Nephron progenitor cell (in vitro differentiated cells): ENCODE results near the gene ANKS1B.

Experiments used
- DNase-seq: peaks from one replicate; pipeline ENCODE4 v3.0.0; 2021
- H3K27ac Mint-ChIP-seq: 2 replicates; pipeline ENCODE4 v1.8.0; 2021; ENCODE audit warnings: mild to moderate bottlenecking, moderate library complexity, mixed read lengths
- H3K27me3 Mint-ChIP-seq: 2 replicates; pipeline ENCODE4 v1.8.0; 2021; ENCODE audit warnings: mild to moderate bottlenecking, low read depth, mixed read lengths; ENCODE audit not compliant: poor library complexity
- H3K36me3 Mint-ChIP-seq: 2 replicates; pipeline ENCODE4 v1.8.0; 2021; ENCODE audit warnings: low read depth, mixed read lengths
- H3K4me1 Mint-ChIP-seq: 2 replicates; pipeline ENCODE4 v1.8.0; 2021; ENCODE audit warnings: mixed read lengths
- H3K4me3 Mint-ChIP-seq: 2 replicates; pipeline ENCODE4 v1.8.0; 2021; ENCODE audit warnings: mild to moderate bottlenecking, moderate library complexity, mixed read lengths
- H3K9me3 Mint-ChIP-seq: 2 replicates; pipeline ENCODE4 v1.8.0; 2021; ENCODE audit warnings: mild to moderate bottlenecking, moderate library complexity, mixed read lengths
- TF ChIP-seq, protein P1 (sequence below): fragments of 200-600 bp; sonication (generic); IDR thresholded peaks from 2 replicates; pipeline ENCODE4 v1.5.0; 2021; ENCODE audit warnings: antibody characterized with exemption

ANKS1B gene

DNA sequence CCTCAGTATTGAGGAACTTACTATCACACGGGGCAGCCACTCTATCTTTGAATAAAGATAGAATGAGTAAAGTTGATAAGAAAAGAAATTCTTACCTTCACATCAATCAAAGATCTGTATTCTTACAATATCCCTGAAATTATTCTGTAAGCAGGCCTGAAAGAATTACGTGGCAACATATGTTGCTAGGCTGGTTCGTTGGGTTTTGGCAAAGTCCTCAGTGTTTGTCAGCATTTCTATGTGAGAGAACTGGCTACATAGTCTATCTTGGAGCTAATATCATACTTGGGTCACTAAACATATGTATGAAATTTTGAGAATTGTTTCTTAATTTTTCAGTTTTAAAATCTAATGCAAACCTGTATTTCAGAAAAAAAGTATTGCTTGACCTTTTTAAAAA lies 749.4 kb downstream of the ANKS1B start:
- DNase-seq = no peak
- Mint-ChIP-seq H3K4me1 (peaks cover 21% of the 10 kb centered on the region), H3K27me3 (no peaks in the 10 kb centered on the region), H3K9me3 (peaks cover 36% of the 10 kb centered on the region), H3K4me3 (no peak overlapping the region), H3K36me3 (peaks cover 17% of the 10 kb centered on the region), H3K27ac (no peak overlapping the region)
- TF ChIP-seq, protein P1, sequence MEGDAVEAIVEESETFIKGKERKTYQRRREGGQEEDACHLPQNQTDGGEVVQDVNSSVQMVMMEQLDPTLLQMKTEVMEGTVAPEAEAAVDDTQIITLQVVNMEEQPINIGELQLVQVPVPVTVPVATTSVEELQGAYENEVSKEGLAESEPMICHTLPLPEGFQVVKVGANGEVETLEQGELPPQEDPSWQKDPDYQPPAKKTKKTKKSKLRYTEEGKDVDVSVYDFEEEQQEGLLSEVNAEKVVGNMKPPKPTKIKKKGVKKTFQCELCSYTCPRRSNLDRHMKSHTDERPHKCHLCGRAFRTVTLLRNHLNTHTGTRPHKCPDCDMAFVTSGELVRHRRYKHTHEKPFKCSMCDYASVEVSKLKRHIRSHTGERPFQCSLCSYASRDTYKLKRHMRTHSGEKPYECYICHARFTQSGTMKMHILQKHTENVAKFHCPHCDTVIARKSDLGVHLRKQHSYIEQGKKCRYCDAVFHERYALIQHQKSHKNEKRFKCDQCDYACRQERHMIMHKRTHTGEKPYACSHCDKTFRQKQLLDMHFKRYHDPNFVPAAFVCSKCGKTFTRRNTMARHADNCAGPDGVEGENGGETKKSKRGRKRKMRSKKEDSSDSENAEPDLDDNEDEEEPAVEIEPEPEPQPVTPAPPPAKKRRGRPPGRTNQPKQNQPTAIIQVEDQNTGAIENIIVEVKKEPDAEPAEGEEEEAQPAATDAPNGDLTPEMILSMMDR = no peak

DNA sequence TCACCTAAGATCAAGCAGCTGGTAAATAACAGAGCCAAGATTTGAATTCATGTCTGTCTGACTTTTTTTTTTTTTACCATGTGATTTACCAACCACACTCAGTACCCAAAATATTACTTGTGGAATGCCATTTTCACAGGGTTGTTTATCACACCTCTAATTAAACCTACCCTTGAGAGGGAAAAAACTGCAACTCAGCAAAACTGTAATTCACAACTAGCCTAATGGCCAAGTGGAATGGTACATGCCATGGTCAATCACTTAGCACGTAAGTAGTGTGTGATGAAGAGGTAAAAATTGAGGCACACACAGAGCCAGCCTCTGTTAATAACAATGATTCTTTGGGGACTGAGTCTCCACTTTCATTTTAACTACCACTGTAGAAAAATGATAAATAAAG lies 750.0 kb downstream of the ANKS1B start:
- no peak for DNase-seq
- H3K27ac Mint-ChIP-seq = no peak overlapping the region
- H3K4me1 Mint-ChIP-seq = peaks cover 21% of the 10 kb centered on the region
- H3K4me3 Mint-ChIP-seq = no peak overlapping the region
- peaks cover 29% of the 10 kb centered on the region for H3K9me3 Mint-ChIP-seq
- peaks cover 17% of the 10 kb centered on the region for H3K36me3 Mint-ChIP-seq
- H3K27me3 Mint-ChIP-seq = no peaks in the 10 kb centered on the region
- TF ChIP-seq, protein P1 = no peak

DNA sequence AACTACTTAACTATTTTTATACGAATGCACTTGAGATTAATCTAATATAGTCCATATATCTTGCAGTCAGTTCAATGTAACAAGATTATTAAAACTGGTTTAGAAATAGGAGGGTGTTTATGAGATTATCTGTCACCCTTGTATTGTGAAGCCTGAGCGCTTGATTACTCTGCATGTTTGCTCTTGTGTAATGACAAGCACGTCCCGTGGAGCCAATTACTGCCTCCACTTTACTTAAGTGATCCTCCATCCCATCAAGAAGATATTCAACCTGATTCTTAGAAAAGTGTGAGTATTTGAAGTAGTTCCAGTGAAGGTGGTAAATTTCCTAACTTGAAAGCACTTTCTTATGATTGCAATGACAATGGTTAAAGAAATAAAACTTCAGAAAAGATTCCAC lies 752.4 kb downstream of the ANKS1B start:
- no peak for DNase-seq
- no peak overlapping the region for H3K4me3 Mint-ChIP-seq
- no peak overlapping the region for H3K27ac Mint-ChIP-seq
- peaks cover 9% of the 10 kb centered on the region for H3K36me3 Mint-ChIP-seq
- TF ChIP-seq, protein P1 = no peak
- peaks cover 4% of the 10 kb centered on the region for H3K4me1 Mint-ChIP-seq
- peaks cover 11% of the 10 kb centered on the region for H3K9me3 Mint-ChIP-seq
- H3K27me3 Mint-ChIP-seq = no peaks in the 10 kb centered on the region

DNA sequence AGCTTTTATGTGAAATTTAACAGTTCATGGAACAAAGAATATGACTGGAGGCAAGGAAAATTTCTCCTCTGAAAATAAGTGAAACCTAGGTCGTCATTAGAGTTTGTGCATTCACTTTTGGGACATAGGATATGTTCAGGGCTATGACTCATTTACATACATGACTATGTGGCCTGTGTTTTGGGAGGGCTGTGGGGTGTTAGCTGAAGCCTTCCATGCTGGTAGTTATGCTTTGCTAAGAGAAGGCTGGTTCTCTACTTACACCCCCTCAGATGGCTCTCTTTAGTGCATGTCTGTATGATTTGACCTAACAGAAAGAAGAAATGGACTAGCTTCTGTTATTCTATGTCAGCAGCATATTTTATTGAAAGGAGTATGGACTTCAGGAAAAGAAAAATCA lies 753.7 kb downstream of the ANKS1B start:
- Mint-ChIP-seq H3K36me3 (peaks cover under 1% of the 10 kb centered on the region), H3K4me1 (peaks cover 4% of the 10 kb centered on the region)

DNA sequence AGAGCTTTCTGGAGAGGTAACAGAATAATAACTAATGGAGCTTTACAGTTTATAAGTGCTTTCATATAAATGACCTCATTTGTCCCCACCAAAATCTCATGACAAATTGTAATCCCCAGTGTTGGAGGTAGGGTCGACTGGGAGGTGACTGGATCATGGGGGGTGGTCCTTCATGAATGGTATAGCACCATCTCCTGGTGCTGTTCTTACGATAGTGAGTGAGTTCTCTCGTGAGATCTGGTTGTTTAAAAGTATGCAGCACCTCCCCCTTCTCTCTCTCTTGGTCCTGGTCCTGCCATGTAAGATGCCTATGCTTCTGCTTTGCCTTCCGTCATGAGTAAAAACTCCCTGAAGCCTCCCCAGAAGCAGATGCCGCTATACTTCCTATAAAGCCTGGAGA lies 760.5 kb downstream of the ANKS1B start:
- Mint-ChIP-seq H3K9me3 (no peaks in the 10 kb centered on the region), H3K36me3 (no peaks in the 10 kb centered on the region), H3K4me1 (no peaks in the 10 kb centered on the region), H3K27me3 (no peaks in the 10 kb centered on the region), H3K27ac (no peak overlapping the region), H3K4me3 (no peak overlapping the region)
- no peak for DNase-seq
- TF ChIP-seq, protein P1 = no peak

More for the DNA sequence above, 753.7 kb downstream of the ANKS1B start:
- TF ChIP-seq, protein P1 = no peak
- DNase-seq = no peak
- no peak overlapping the region for H3K4me3 Mint-ChIP-seq
- H3K27me3 Mint-ChIP-seq = no peaks in the 10 kb centered on the region
- no peak overlapping the region for H3K27ac Mint-ChIP-seq
- peaks cover under 1% of the 10 kb centered on the region for H3K9me3 Mint-ChIP-seq

DNA sequence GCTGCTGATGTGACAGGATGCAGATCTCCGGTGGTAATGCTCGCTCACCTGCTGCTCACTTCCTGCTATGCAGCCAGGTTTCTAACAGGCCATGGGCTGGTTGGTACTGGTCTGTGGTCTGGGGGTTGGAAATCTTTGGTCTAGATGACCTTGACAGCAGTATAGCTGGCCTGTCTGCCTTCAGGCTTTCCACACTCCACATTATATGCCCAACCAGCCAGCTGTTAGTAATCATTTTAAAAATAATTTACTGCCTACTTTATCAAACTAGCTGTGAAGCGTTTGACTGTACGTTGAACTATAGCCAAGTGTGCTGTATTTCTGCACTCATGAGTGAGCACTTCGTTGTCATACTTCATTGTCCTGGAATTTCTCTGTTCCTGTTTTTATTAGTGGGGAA lies 761.2 kb downstream of the ANKS1B start:
- Mint-ChIP-seq H3K27me3 (no peaks in the 10 kb centered on the region), H3K4me1 (no peaks in the 10 kb centered on the region), H3K4me3 (no peak overlapping the region), H3K27ac (no peak overlapping the region), H3K36me3 (no peaks in the 10 kb centered on the region), H3K9me3 (no peaks in the 10 kb centered on the region)
- TF ChIP-seq, protein P1 = no peak
- no peak for DNase-seq
